NOMO-1 (cell line): ENCODE results near the gene MLEC.

Source experiments
- DNase-seq, 2 experiments: peaks; one replicate each; lab custom pipeline; 2025; ENCODE audit not compliant: unreplicated experiment in 2 of 2; lab: John Stamatoyannopoulos, UW

Gene MLEC, protein sequence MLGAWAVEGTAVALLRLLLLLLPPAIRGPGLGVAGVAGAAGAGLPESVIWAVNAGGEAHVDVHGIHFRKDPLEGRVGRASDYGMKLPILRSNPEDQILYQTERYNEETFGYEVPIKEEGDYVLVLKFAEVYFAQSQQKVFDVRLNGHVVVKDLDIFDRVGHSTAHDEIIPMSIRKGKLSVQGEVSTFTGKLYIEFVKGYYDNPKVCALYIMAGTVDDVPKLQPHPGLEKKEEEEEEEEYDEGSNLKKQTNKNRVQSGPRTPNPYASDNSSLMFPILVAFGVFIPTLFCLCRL

DNA sequence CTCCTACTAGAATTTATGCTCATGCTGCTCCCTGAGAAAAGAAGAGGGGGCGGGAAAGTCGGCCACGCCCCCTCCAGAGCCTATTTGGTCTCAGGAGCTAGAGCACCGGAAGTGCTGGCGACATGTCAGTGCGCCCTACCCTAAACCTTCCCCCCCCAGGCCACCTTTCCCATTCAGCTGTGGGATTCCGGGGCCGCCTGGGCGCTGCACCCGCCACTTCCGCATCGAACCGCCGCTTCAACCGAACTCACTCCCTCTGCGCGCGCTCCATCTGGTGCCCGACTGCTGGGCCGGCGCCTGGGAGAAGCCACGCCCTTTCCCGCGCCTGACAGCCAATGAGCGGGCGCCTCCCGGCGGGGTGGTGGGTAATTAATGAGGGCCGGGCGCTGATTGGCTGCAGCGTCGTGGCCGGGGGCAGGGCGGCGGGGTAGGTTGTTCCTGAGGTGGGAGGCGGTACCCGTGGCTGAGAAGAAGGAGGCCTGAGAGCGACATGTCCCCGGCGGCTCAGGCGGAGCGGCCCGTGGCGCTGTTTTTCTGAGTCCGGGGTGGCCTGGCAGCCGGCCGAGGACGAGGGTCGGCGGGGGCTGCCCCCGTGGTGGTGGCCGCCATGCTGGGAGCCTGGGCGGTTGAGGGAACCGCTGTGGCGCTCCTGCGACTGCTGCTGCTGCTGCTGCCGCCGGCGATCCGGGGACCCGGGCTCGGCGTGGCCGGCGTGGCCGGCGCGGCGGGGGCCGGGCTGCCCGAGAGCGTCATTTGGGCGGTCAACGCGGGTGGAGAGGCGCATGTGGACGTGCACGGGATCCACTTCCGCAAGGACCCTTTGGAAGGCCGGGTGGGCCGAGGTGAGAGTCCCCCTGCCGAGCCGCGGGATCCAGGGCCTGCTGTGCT, at the start of gene MLEC:
MLEC (plus strand) TSS at position 460 of the 888 bp plus-strand sequence; CDS start at position 608, 148 bp downstream.
- DNase-seq: peak; percentile 98 to 99

DNA sequence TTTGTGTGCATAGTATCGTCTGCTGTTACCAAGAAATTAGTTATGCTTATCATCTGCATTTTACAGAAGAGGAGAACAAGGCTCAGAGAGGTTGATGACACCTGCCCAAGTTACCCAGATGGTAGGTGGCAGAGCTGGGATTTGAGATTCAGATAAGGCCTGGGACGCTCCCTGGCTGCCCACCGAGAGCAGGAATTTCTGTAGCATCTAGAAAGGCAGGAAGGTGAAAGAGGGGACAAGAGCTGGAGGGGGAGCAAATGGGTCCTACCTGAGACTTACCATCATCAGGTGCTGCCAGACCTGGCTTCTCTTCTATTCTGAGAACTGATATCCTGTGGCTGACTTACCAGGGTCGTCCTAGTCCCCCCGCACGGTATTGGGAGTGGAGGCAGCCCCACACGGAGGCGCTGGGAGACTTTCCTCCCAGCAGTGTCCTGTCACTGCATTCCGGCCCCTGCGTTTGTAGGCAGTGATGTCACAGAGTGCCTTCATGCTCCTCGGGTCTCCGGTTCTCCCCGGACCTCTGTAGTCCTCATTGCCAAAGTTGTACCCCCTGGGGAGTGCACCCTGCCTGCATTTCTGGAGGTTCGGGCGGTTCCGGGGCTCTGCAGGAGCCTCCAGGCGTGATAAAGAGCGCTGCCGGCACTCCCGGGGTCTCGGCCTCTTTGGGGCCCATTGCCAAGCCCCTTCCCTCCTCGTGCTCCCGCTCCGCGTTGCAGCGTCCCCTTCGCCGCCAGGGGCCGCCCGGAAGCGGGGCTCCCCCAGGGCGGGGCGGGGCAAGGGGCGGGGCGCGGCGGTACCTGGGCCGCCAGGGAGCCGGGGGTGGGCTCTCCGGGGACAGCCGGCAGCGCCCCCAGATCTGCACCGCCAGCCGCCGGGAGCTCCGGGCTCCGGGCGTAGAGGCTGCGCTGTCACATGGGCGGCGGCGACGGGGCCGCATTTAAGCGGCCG, 46.9 kb upstream of the MLEC start, which contains the start of gene CABP1:
CABP1 (plus strand) TSS at position 856 of the 951 bp plus-strand sequence; CDS start at position 916, 60 bp downstream.
- DNase-seq: no peak

DNA sequence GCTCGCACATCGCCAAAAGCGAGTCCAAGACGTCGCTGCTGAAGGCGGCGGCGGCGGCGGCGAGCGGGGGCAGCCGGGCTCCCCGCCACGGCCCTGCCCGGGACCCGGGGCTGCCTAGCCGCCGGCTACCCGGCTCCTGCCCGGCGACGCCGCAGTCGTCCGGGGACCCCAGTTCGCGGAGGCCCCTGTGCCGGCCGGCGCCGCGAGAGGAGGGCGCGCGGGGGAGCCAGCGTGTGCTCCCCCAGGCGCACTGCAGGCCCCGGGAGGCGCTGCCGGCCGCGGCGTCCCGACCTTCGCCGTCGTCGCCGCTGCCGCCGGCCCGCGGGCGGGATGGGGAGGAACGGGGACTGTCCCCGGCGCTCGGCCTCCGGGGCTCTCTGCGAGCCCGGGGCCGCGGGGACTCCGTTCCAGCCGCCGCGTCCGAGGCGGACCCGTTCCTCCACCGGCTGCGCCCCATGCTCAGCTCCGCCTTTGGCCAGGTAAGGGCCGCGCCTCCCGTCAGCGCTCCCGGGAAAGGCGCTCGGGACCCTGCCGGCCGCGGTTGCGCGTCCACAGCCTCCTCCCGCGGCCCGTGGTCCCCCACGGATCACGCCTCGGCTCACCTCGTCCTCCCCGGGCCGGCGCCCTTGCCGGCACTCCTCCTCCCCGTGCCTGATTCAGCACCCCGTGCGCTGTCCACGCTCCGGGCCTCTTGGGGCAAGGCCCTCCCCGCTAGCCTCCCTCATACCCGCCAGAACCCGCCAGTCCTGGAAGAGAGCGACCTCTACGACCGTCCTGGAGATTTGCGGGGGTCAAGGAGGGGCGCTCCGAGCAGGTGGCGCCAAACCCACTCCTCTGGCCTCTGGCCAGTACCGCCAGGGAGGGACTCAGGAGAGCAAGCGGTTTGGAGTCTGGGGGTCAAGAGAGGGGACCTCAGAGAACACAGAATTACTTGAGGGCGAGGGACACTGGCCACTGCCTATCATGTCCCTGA, 45.8 kb upstream of the MLEC start:
- peak; percentile 52 to 61 for DNase-seq

DNA sequence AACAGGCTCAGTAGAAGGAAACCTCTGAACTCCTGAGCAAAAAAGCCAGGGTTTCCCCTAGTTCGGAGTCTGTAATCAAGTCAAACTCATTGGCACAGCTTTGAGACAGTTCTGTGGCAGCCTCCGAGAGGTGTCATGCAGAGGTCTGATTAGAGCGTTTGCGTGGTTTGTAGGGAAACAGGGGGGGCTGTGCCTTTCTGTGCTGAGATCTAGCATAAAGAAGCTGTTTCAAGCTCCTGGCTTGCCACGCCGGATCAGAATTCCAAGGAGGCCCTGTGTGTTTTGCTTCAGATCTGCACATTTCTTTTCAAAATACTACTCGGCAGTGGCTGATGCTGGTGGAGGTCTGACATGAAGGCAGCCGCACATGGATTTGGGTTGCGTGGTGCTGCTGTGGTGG, 44.8 kb upstream of the MLEC start:
- no peak for DNase-seq

DNA sequence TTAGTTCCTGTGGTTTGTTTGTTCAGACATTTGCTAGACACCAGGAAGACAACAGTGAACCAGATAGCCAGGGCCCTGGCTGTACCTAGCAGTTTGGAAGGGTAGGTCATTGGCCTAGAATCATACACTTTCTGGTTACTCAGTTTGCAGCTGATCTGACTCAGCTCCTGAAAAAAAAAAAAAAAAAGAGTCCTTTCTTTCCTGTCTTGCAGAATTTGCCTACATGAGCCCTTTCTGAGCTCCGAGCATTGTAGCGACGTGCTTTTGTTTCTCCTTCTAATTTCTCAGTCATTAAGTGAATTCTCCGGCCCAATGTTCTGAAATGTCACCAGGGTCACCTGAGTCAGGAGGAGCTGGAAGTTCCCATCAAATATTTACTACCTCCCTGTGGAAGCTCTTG, 44.1 kb upstream of the MLEC start:
- no peak for DNase-seq

DNA sequence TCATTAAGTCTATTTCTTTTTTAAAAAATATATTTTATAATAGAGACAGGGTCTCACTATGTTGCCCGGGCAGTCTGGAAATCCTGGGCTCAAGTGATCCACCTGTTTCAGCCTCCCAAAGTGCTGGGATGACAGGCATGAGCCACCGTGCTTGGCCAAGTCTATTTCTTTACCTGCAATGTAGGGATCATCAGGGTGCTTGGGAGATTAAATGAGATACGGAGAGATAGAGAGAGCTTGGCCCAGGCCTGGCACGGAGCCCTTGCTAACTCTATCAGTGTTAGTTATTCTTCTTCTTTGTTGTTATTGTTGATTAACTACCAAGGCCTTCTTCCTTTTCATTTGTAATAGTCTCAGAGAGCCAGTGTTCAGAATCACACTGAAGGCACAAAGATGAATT, 43.4 kb upstream of the MLEC start:
- DNase-seq: no peak

DNA sequence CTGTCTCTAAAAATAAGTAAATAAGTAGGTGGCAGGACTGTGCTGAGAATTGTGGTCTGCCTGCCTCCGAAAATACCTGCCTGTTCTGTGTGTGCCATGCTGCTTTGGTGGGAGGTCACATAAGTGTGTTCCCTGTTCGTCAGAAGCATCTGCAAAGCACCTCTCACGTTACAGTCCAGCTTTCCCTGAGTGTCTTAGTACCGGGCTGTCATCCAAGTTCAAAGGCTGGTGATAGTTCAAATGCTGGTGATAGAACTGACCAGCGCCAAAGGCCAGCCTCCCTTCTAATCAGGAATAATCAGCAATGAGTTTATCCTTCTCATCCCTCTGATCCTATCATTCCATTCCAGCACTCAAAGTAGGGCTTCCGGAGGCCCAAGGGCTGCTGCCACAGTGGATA, 40.9 kb upstream of the MLEC start:
- DNase-seq: no peak

DNA sequence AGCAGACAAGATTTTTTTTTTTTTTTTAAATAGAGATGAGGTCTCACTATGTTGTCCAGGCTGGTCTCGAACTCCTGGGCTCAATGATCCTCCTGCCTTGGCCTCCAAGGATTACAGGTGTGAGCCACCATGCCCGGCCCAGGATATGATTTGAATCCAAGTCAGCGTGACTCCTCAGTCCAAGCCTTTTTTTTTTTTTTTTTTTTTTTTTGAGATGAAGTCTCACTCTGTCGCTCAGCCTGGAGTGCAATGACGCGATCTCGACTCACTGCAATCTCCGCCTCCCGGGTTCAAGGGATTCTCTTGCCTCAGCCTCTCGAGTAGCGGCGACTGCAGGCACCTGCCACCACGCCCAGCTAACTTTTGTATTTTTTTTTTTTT, 39.6 kb upstream of the MLEC start:
- DNase-seq: no peak

DNA sequence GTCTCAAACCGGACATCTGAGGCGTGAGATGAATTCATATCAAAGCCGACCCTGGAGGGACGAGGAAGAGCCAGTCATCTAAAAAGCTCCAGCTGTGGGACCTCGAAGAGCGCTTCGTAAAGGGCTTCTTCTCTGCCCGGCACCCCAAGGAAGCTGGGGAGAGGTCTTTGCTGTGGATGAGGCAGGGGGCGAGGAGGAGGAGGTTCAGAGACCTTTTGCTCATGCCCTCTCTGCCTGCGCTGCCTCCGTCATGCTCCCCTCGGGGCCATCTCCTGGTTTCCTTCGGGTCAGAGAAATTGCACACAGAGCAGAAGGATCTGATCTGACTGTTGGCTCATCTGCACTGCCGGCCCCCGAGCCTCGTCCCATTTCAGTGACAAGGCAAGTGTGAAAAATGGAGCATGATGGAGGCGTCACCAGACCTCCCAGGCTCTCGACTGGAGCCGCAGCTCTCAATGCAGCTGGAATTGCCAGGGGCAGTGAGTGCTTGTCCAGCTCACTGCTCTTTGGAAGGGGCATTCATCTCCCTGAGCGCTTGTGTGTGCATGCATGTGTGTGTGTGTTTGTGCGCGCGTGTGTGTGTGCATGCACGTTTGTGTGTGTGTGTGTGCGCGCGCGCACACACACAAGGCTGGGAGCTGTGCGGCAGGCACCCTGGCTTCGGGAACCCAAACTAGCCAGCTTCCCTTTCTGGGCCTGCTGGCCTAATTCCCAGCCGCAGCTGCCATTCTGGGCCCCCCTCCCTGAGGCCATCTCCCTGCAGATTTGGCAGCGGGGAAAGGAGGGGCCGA, 37.3 kb upstream of the MLEC start:
- DNase-seq: no peak

DNA sequence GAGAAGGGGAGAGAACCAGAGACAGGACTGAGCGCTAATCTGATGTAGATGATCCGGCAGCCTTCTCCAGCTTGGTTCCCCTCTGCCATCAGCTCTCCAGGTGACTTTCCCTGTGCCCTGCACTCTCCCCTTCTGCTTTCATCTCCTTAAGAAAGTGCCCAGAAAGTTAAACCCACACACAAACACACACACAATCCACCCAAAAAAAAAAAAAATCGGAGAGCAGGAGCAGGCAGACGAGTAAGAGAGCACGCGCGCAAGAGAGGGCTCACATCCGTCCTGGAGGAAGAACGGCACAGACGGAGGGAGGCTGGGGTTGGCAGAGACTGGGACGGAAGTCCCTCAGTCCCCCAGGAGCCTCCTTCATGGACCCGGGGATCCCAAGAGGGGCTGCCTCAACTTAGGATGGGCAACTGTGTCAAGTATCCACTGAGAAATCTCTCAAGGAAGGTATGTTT, 36.7 kb upstream of the MLEC start:
- no peak for DNase-seq

DNA sequence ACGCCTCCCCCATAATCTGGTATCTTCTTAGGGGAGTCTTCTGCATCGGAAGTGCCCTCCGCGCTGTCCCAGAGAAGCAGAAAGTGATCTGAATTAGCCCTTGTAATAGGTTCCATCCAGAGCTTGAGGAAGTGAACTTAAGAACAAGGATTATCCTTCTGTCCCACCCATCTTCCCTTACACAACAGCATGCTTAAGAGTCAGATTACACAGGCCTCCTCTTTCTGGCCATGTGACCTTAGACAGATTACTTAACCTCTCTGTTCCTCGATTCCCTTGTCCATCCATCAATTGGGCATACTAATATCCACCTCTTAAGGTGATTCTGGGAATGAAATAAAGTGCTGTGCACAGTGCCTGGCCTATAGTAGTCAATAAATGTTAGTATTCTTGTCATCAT, 35.1 kb upstream of the MLEC start:
- DNase-seq: peak in 1 of 2 experiments; percentile 7

DNA sequence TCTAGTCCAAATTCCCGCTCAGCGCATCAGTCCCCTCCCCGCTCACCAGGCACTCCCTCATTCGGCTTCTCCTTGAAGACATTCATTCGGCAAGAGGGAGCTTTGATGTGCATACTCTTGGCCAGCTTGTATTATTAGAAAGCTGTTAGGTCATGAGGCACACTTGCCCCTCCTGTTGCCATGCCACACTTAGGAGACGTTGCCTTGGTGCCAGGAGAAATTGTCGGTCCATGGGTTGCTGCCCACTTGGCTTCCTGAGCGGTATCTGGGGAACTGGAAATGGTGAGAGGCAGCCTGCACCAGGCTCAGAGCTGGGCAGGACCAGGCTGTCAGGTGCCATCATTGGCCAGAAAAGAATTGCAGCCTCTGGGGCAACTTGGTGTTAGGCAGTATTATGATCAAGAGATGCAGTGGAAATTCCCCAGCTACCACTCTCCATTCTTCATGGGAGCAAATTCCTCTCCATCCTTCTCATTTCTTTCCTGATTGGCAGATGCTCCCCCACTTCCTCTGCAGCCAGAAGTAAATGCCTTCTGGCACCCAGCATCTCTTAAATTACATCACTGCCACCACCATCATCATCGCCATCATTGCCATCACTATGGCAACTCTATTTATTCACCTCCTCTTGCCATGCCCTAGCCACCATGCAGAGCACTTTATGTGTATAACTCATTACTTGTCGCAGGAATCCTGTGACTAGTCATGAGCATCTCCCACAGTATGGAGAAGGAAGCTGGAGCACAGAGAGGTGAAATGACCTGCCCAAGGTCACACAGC, 34.1 kb upstream of the MLEC start:
- DNase-seq: no peak

DNA sequence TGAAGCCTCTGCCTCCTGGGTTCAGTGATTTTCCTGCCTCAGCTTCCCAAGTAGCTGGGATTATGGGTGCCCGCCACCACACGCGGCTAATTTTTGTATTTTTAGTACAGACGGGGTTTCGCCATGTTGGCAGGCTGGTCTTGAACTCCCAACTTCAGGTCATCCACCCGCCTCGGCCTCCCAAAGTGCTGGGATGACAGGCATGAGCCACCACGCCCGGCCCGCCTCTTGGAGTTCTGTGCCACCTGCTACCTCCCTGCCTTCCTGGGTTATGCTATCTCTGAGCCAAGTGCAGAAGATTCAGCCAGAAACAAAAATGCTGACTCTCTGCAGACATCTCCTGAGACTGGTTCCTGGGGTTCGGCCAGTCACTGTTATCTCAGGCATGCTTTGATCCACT, 33.3 kb upstream of the MLEC start:
- DNase-seq: no peak

DNA sequence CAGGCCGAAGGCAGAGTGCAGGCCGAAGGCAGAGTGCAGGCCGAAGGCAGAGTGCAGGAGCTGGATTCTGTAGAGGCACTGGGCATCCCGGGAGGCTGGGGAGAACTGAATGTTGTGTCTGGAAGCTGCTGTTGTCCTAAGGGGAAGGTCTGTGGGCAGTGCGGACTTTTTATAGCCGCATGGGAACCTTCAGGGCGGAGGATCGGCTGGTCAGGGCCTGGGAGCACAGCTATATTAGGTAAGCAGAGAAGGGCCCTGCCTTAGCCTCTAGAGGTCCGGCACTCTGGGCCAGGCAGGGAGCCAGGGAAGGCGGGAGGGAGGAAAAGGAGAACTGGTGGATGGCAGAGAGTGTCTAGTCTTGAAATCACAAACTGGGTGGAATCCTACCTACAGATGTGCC, 32.3 kb upstream of the MLEC start:
- DNase-seq: no peak

DNA sequence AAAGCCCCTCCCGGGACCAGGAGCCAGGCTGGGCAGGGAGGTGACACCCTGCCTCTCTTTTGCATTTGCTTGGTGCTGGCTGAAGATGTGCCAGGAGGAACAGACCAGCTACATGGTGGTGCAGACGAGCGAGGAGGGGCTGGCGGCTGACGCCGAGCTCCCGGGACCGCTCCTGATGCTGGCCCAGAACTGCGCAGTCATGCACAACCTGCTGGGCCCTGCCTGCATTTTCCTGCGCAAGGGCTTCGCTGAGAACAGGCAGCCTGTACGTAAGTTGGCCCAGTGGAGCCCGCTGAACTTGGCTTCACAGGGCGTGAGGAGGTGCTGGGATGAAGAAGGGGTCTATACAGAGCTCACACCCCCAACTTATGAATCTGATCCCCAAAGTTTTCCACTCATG, 30.9 kb upstream of the MLEC start:
- DNase-seq: no peak

DNA sequence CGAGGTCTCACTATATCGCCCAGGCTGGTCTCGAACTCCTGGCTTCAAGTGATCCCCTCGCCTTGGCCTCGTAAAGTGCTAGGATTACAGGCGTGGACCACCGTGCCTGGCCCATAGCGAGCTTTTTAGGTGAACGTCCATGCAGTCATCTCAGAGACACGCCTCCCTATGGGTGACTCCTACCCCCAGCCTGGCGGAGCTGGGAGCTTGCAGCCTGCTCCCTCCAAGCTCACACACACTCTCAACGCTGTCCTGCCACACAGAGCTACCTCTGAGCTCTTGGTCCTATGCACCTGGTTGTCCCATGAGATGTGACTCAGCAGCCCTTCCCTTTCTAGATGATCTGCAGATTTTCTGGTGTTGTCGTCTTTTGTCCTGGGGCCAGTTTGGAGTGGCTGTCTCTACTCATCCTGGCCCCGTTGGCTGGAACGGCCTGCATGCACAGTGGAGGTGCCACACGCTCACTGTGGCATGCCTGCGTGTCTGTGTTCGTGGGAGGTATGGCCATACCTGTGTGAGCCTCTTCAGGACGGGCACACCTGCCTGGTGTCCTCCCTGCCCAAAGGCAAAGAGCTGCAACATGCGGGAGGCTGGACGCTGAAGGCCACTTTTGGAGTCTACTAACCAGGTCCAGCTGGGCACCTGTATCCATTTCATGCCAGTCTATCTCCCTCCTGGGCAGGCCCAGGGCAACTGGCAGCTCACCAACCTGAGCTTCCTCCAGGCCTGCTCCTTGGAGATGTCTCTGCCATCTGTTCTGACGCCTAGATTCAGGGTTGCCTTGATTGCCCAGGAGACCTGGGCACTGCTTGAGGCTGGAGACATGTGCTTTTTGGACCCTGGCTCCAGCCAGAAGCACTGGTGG, 28.4 kb upstream of the MLEC start:
- DNase-seq: no peak

DNA sequence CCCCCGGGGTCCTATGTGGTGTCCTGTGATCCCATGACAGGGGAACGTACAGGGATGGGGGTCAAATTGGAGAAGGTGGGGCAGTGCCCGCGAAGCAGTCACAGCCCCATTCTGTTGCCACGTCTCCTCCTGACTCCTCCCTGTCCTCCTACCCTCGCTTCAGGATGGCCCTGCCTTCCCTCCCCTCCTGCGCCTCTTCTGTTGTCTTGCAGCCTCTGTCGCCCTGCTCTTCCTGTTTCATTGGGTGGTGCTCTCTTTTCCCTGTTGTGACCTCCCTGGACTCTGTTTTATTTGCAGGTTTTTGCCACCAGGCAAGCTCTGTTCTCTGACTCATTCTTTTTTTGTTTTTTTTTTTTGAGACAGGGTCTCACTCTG, 27.8 kb upstream of the MLEC start:
- peak in 1 of 2 experiments; percentile 5 for DNase-seq
